ENCODE data around the gene INTS15.

INTS15 gene

GRCh38 chr7:6615723-6616555 lies 26.1 kb downstream of the INTS15 start:
- H3K27ac ChIP-seq (replicated peaks): no peak overlapping the region
- no peak overlapping the region for H3K4me3 ChIP-seq (replicated peaks; ENCODE audit: insufficient read depth, low read length)
- no peak for DNase-seq (ENCODE audit: low read depth in 1 of 2, low spot score in 1 of 2)
- peaks cover 24% of the 10 kb centered on the region for H3K27me3 ChIP-seq (ENCODE audit: insufficient read depth, poor library complexity, severe bottlenecking)
- no peak for TF ChIP-seq REST (IDR thresholded peaks at IDR 0.05; ENCODE audit: insufficient replicate concordance, low read depth)
- no peak for TF ChIP-seq GABPA (IDR thresholded peaks at IDR 0.05; ENCODE audit: low read depth)
- TF ChIP-seq POLR2AphosphoS5 (IDR thresholded peaks at IDR 0.05; ENCODE audit: low read depth): no peak
- TF ChIP-seq CTCF (IDR thresholded peaks at IDR 0.05; ENCODE audit: insufficient read depth, low read length): no peak

- Histone ChIP-seq H3K27me3 (ENCODE audit: insufficient read depth, poor library complexity, severe bottlenecking) (peaks cover 24% of the 10 kb centered on the region), H3K4me3 (replicated peaks; ENCODE audit: insufficient read depth, low read length) (no peak overlapping the region), H3K27ac (replicated peaks) (no peak overlapping the region)
- TF ChIP-seq POLR2AphosphoS5 (IDR thresholded peaks at IDR 0.05; ENCODE audit: low read depth): no peak
- TF ChIP-seq CTCF (IDR thresholded peaks at IDR 0.05; ENCODE audit: insufficient read depth, low read length): no peak
- TF ChIP-seq REST (IDR thresholded peaks at IDR 0.05; ENCODE audit: insufficient replicate concordance, low read depth): no peak
- TF ChIP-seq GABPA (IDR thresholded peaks at IDR 0.05; ENCODE audit: low read depth): no peak
- no peak for TF ChIP-seq SPI1 (IDR thresholded peaks at IDR 0.05; ENCODE audit: borderline replicate concordance, low read depth)
- DNase-seq (ENCODE audit: low read depth in 1 of 2, low spot score in 1 of 2): no peak
Observed at GRCh38 chr7:6616854-6617643, 27.2 kb downstream of the INTS15 start.

GRCh38 chr7:6618621-6619020 lies 28.8 kb downstream of the INTS15 start:
- H3K27me3 ChIP-seq (ENCODE audit: insufficient read depth, poor library complexity, severe bottlenecking): peaks cover 24% of the 10 kb centered on the region
- H3K27ac ChIP-seq (replicated peaks): no peak overlapping the region
- TF ChIP-seq POLR2AphosphoS5 (IDR thresholded peaks at IDR 0.05; ENCODE audit: low read depth) (no peak), GABPA (IDR thresholded peaks at IDR 0.05; ENCODE audit: low read depth) (no peak), CTCF (IDR thresholded peaks at IDR 0.05; ENCODE audit: insufficient read depth, low read length) (no peak), REST (IDR thresholded peaks at IDR 0.05; ENCODE audit: insufficient replicate concordance, low read depth) (no peak), SPI1 (IDR thresholded peaks at IDR 0.05; ENCODE audit: borderline replicate concordance, low read depth) (no peak)
- no peak overlapping the region for H3K4me3 ChIP-seq (replicated peaks; ENCODE audit: insufficient read depth, low read length)
- DNase-seq (ENCODE audit: low read depth in 1 of 2, low spot score in 1 of 2): no peak

All from HL-60 (cell line).